GM12878 (cell line): ENCODE measurements around the gene DNASE2B. TPM values are rescaled to one million over a fixed set of nuclear protein-coding genes. Genes with fewer than 3 reads are reported as not detected.

Source experiments
- ATAC-seq: fragments of 200-7000 bp; cut with Tn5 transposase; 3 replicates; pipeline ENCODE4 v1.9.1; 2020; ENCODE audit warnings: mild to moderate bottlenecking, moderate library complexity
- BruUV-seq: library from RNA; stranded (reverse); fragments of 400-500 nt; replicated peaks from 2 replicates; lab custom pipeline; 2021; lab: Mats Ljungman, UMichigan
- CTCF ChIA-PET: fragments of 300-600 bp; sonication (Branson Sonifier 250); formaldehyde crosslinking; extraction: SDS; loops from one replicate; lab custom pipeline; 2021; ENCODE audit warnings: inconsistent platforms; lab: Yijun Ruan, JAX
- POLR2A ChIA-PET: fragments of 350-600 bp; formaldehyde crosslinking; extraction: SDS; loops from one replicate; lab custom pipeline; 2021; ENCODE audit warnings: inconsistent platforms; lab: Charles Lee
- RAD21 ChIA-PET: fragments of 300-600 bp; sonication (Branson Sonifier 250); formaldehyde crosslinking; loops from one replicate; lab custom pipeline; 2023; ENCODE audit warnings: antibody characterized with exemption; ENCODE audit not compliant: unreplicated experiment; lab: Charles Lee
- SMC1A ChIA-PET: fragments of 300-600 bp; sonication (Branson Sonifier 250); formaldehyde crosslinking; loops from one replicate; lab custom pipeline; 2023; ENCODE audit not compliant: unreplicated experiment, uncharacterized antibody; lab: Charles Lee
- DNase-seq: peaks from one replicate; pipeline ENCODE4 v3.0.0-alpha.2; 2011; ENCODE audit warnings: low read depth, low spot score
- FAIRE-seq: peaks from 3 replicates; lab custom pipeline; 2011; peaks lifted over from hg19 to GRCh38; lab: Jason Lieb, UNC
- H2AFZ ChIP-seq: 2 replicates; pipeline ENCODE4 v1.6.0; 2011; ENCODE audit warnings: low read depth, low read length, control low read depth; ENCODE audit not compliant: control insufficient read depth
- H3K27ac ChIP-seq: 2 replicates; pipeline ENCODE4 v1.5.1; 2011; ENCODE audit warnings: control low read depth; ENCODE audit not compliant: control insufficient read depth, insufficient read depth
- H3K27me3 ChIP-seq, 2 experiments: replicated peaks in 1 of 2; 2 replicates each; pipeline versions ENCODE4 v1.6.0 to v1.6.1; 2011; ENCODE audit warnings: low read length in 1 of 2; ENCODE audit not compliant: control insufficient read depth in 2 of 2, insufficient read depth in 2 of 2
- H3K36me3 ChIP-seq, 2 experiments: 2 replicates each; pipeline ENCODE4 v1.5.1; 2011; ENCODE audit warnings: low read length in 1 of 2; ENCODE audit not compliant: control insufficient read depth in 2 of 2, insufficient read depth in 2 of 2
- H3K4me1 ChIP-seq: 2 replicates; pipeline ENCODE4 v1.6.1; 2011; ENCODE audit warnings: mild to moderate bottlenecking, low read length, moderate library complexity, mixed read lengths; ENCODE audit not compliant: control insufficient read depth, insufficient read depth
- H3K4me2 ChIP-seq: 2 replicates; pipeline ENCODE4 v1.6.0; 2011; ENCODE audit warnings: control low read depth; ENCODE audit not compliant: control insufficient read depth, insufficient read depth
- H3K4me3 ChIP-seq: fragments of 200-600 bp; sonication (generic); 2 replicates; pipeline ENCODE4 v1.5.1; 2016
- H3K79me2 ChIP-seq: 2 replicates; pipeline ENCODE4 v1.6.0; 2011; ENCODE audit warnings: low read length; ENCODE audit not compliant: control insufficient read depth, insufficient read depth
- H3K9ac ChIP-seq: 2 replicates; pipeline ENCODE4 v1.8.0; 2011; ENCODE audit warnings: low read length, control low read depth, mixed read lengths; ENCODE audit not compliant: control insufficient read depth, insufficient read depth
- H3K9me3 ChIP-seq: replicated peaks from 3 replicates; pipeline ENCODE4 v1.5.1; 2011; ENCODE audit warnings: mild to moderate bottlenecking, low read length; ENCODE audit not compliant: control insufficient read depth, insufficient read depth
- H4K20me1 ChIP-seq: 2 replicates; pipeline ENCODE4 v1.6.0; 2011; ENCODE audit not compliant: control insufficient read depth, insufficient read depth
- ASH2L ChIP-seq: fragments of 300-600, 200-600 bp; sonication (generic); IDR thresholded peaks from 2 replicates; pipeline ENCODE4 v1.6.1; 2017; ENCODE audit warnings: low read depth, mild to moderate bottlenecking, borderline replicate concordance
- CHD2 ChIP-seq: IDR thresholded peaks from 2 replicates; pipeline ENCODE4 v1.6.1; 2011; ENCODE audit warnings: low read depth, low read length, improper control_type of control experiment, borderline replicate concordance
- HCFC1 ChIP-seq: fragments of 150-350 bp; IDR thresholded peaks from 2 replicates; pipeline ENCODE4 v1.6.1; 2014; ENCODE audit warnings: low read length
- HDAC2 ChIP-seq: fragments of 200-600 bp; sonication (generic); IDR thresholded peaks from 2 replicates; pipeline ENCODE4 v1.6.1; 2017
- HDAC6 ChIP-seq: fragments of 200-600 bp; sonication (generic); IDR thresholded peaks from one replicate; pipeline ENCODE4 v1.8.0; 2017; ENCODE audit warnings: antibody characterized with exemption; ENCODE audit not compliant: unreplicated experiment
- KAT2A ChIP-seq: conservative IDR thresholded peaks from 2 replicates; pipeline ENCODE4 v1.6.1; 2011; ENCODE audit warnings: low read depth, low read length; ENCODE audit not compliant: control insufficient read depth
- MEF2A ChIP-seq: IDR thresholded peaks from 2 replicates; pipeline ENCODE4 v1.6.1; 2011; ENCODE audit warnings: low read depth, mild to moderate bottlenecking, low read length, moderate library complexity; ENCODE audit not compliant: insufficient read depth
- MLLT1 ChIP-seq: fragments of 450-650 bp; IDR thresholded peaks from 2 replicates; pipeline ENCODE4 v1.6.1; 2016; ENCODE audit warnings: mild to moderate bottlenecking
- PAX8 ChIP-seq: fragments of 450-650 bp; IDR thresholded peaks from 2 replicates; pipeline ENCODE4 v1.6.1; 2017; ENCODE audit warnings: mild to moderate bottlenecking, moderate library complexity
- PML ChIP-seq: IDR thresholded peaks from 2 replicates; pipeline ENCODE4 v1.6.1; 2012; ENCODE audit warnings: low read length, inconsistent platforms
- RBBP5 ChIP-seq: fragments of 200-600 bp; sonication (generic); conservative IDR thresholded peaks from 2 replicates; pipeline ENCODE4 v1.6.1; 2016
- REST ChIP-seq: IDR thresholded peaks from 2 replicates; pipeline ENCODE4 v1.6.1; 2012; ENCODE audit warnings: mild to moderate bottlenecking, low read depth, low read length
- RFX5 ChIP-seq: IDR thresholded peaks from 2 replicates; pipeline ENCODE4 v1.6.1; 2011; ENCODE audit warnings: low read depth, low read length, improper control_type of control experiment
- TARDBP ChIP-seq: IDR thresholded peaks from 2 replicates; pipeline ENCODE4 v1.6.1; 2016; ENCODE audit warnings: borderline replicate concordance
- TCF7 ChIP-seq: IDR thresholded peaks from 2 replicates; pipeline ENCODE4 v1.6.1; 2014; ENCODE audit warnings: antibody characterized with exemption, borderline replicate concordance
- ZSCAN29 ChIP-seq: fragments of 450-650 bp; IDR thresholded peaks from 2 replicates; pipeline ENCODE4 v1.6.1; 2017; ENCODE audit warnings: mild to moderate bottlenecking, moderate library complexity
- WGBS: methylation state at CpG from one replicate; pipeline ENCODE4 v1.1.6; 2016; ENCODE audit warnings: low lambda C conversion rate; ENCODE audit not compliant: insufficient replicate concordance, insufficient coverage; ENCODE audit errors: missing lambda C conversion rate; 5-methylcytosine and 5-hydroxymethylcytosine counted together
- in situ Hi-C: fragments of 300-500 bp; cut with MboI; formaldehyde crosslinking; loops from 9 replicates; pipeline ENCODE4 v1.14.3; 2018; ENCODE audit warnings: mixed read lengths
- intact Hi-C: fragments of 100-400 bp; cut with micrococcal nuclease; formaldehyde crosslinking; loops from one replicate; pipeline ENCODE4 v1.14.2; 2022; ENCODE audit not compliant: unreplicated experiment
- polyA plus RNA-seq, 11 experiments: library from polyadenylated mRNA; depleted of rRNA in 4 of 11; unstranded in 6 of 11; stranded (reverse) in 5 of 11; fragments of >200 nt; fragmentation: Nextera tagmentation in 4 of 11; fragmentation: Illumina TruSeq in 1 of 11; extraction: Ambion mirVana in 4 of 11; extraction: Trizol in 1 of 11; gene quantifications; 1 replicate in 1 of 11; 2 replicates in 10 of 11; pipeline versions ENCODE4 v1.2.1 to v1.2.3, GENCODE V29; 2011 to 2016; ENCODE audit warnings: inconsistent platforms in 2 of 11, missing spikeins in 2 of 11, low read depth in 1 of 11
- total RNA-seq, 4 experiments: library from RNA; depleted of rRNA in 3 of 4; stranded (reverse); fragments of >200 nt in 3 of 4; fragmentation: Illumina TruSeq in 1 of 4; extraction: Trizol in 1 of 4; gene quantifications; 2 replicates each; pipeline versions ENCODE4 v1.2.1 to v1.2.3, GENCODE V29; 2013 to 2021
- TF ChIP-seq, protein P1 (sequence below): fragments of 450-650 bp; IDR thresholded peaks from 2 replicates; pipeline ENCODE4 v1.6.1; 2017; ENCODE audit warnings: mild to moderate bottlenecking, moderate library complexity

The DNASE2B gene
- total and polyA plus RNA-seq, 10 of the 15 experiments (the other 5 are each of a cell fraction or from before 2014, with no cell fraction given), result not detected

DNA sequence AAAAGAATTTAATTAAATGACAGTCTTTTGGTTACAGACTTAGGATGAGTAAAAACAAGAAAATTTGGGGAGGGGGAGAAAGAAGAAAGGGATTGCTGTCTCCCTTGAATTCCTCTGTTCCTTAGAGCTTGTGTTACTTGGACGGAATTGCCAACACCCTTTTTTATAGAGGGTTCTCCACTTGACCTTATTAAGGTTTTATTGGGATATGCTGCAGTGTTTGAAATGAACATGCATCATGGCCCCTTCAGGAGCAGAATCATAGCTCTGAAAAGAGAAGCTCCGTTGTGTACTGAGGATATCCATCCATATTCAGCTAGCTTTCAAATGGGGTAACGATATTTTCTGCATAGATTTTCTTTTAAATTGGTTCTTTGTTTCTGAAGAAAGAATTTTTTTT, 48.2 kb upstream of the DNASE2B start (continued):
- TF ChIP-seq HDAC6 (no peak), ZSCAN29 (no peak), ASH2L (no peak), PAX8 (no peak), RFX5 (no peak)

- no peak overlapping the region for H3K4me3 ChIP-seq
- ChIA-PET POLR2A (no interaction called here), SMC1A (interaction anchor here (1.1 kb wide), 1 partner anchor 11 kb away, joined by 4 read pairs; no protein-coding TSS in a partner anchor), CTCF (no interaction called here), RAD21 (no interaction called here)
- intact Hi-C loops (no loop called here), in situ Hi-C loops (no loop called here)
- H3K4me2 ChIP-seq, result no peak overlapping the region
- WGBS, result 29% methylated on average over 3 of the region's 3 CpGs
- no peaks in the 10 kb centered on the region for H3K27me3 ChIP-seq
- H3K4me1 ChIP-seq, result no peaks in the 10 kb centered on the region
- no peaks in the 10 kb centered on the region for H4K20me1 ChIP-seq
- DNase-seq (no peak), ATAC-seq (no peak), FAIRE-seq (no peak)
- no peak overlapping the region for H3K27ac ChIP-seq
- no peaks in the 10 kb centered on the region for H3K9me3 ChIP-seq
- BruUV-seq, result no TSS peak
- no peak overlapping the region for H2AFZ ChIP-seq
- no peaks in the 10 kb centered on the region for H3K36me3 ChIP-seq
- no peak overlapping the region for H3K9ac ChIP-seq
- no peaks in the 10 kb centered on the region for H3K79me2 ChIP-seq
- TF ChIP-seq HDAC2 (no peak), RBBP5 (no peak), MLLT1 (no peak), CHD2 (no peak), REST (no peak), PML (no peak), KAT2A (no peak), TCF7 (no peak), HCFC1 (no peak), MEF2A (no peak), TARDBP (no peak)
- TF ChIP-seq, protein P1, sequence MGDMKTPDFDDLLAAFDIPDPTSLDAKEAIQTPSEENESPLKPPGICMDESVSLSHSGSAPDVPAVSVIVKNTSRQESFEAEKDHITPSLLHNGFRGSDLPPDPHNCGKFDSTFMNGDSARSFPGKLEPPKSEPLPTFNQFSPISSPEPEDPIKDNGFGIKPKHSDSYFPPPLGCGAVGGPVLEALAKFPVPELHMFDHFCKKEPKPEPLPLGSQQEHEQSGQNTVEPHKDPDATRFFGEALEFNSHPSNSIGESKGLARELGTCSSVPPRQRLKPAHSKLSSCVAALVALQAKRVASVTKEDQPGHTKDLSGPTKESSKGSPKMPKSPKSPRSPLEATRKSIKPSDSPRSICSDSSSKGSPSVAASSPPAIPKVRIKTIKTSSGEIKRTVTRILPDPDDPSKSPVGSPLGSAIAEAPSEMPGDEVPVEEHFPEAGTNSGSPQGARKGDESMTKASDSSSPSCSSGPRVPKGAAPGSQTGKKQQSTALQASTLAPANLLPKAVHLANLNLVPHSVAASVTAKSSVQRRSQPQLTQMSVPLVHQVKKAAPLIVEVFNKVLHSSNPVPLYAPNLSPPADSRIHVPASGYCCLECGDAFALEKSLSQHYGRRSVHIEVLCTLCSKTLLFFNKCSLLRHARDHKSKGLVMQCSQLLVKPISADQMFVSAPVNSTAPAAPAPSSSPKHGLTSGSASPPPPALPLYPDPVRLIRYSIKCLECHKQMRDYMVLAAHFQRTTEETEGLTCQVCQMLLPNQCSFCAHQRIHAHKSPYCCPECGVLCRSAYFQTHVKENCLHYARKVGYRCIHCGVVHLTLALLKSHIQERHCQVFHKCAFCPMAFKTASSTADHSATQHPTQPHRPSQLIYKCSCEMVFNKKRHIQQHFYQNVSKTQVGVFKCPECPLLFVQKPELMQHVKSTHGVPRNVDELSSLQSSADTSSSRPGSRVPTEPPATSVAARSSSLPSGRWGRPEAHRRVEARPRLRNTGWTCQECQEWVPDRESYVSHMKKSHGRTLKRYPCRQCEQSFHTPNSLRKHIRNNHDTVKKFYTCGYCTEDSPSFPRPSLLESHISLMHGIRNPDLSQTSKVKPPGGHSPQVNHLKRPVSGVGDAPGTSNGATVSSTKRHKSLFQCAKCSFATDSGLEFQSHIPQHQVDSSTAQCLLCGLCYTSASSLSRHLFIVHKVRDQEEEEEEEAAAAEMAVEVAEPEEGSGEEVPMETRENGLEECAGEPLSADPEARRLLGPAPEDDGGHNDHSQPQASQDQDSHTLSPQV, result no peak
Measured at GRCh38 chr1:84350550-84350949, 47.7 kb upstream of the DNASE2B start.
